HG03439 (cell line): Measurements from ENCODE around the gene PAM.

Experiments used
- ATAC-seq: cut with Tn5 transposase; IDR thresholded peaks from one replicate; pipeline ENCODE4 v1.9.1; 2021; ENCODE audit warnings: mild to moderate bottlenecking, moderate library complexity; ENCODE audit not compliant: unreplicated experiment

Gene PAM

GRCh38 chr5:102856389-102856777 lies 101.3 kb downstream of the PAM start:
- ATAC-seq = no peak

DNA sequence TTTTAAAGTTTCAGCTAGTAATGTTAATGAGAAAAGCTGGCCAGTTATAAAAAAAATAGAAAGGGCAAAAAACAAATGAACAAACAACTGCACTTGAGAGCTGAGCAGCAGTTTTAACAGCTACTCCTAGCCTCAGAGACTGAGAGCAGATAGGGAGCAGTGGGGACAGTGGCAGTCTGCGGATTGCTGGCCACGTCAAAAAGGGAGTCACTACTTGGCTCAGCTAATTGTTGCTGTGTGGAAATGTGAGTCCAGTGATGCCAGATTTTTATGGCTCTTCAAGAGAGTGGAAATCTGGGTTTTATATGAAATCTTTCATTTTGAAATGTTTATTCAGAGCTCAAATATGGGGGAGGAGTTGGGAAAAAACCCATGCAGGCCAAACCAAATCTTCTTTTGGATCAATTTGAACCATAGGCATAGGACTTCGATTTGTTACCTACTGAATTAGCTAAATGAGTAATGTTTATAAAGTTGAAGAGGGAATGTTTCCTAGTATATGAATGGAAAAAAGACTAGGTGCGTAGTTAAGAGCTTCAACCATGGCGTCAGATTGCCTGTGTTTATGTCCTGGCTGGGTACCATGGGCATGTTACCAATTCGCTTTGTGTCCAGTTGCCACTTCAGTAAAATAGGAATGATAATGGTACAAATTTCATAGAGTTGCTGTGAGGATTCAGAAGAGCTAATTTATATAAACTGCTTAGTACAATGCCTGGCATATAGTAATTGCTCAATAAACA lies 102.1 kb downstream of the PAM start:
- no peak for ATAC-seq

- ATAC-seq = no peak
Measured at GRCh38 chr5:102858221-102858620, 103.1 kb downstream of the PAM start.

- ATAC-seq = no peak
Measured at GRCh38 chr5:102858808-102859207, 103.7 kb downstream of the PAM start.

GRCh38 chr5:102860035-102860434 lies 104.9 kb downstream of the PAM start:
- ATAC-seq = no peak

GRCh38 chr5:102863058-102863457 lies 108.0 kb downstream of the PAM start:
- ATAC-seq = no peak

- no peak for ATAC-seq
Measured at GRCh38 chr5:102863764-102864560, 108.9 kb downstream of the PAM start.

GRCh38 chr5:102865171-102865509 lies 110.0 kb downstream of the PAM start:
- ATAC-seq = no peak

DNA sequence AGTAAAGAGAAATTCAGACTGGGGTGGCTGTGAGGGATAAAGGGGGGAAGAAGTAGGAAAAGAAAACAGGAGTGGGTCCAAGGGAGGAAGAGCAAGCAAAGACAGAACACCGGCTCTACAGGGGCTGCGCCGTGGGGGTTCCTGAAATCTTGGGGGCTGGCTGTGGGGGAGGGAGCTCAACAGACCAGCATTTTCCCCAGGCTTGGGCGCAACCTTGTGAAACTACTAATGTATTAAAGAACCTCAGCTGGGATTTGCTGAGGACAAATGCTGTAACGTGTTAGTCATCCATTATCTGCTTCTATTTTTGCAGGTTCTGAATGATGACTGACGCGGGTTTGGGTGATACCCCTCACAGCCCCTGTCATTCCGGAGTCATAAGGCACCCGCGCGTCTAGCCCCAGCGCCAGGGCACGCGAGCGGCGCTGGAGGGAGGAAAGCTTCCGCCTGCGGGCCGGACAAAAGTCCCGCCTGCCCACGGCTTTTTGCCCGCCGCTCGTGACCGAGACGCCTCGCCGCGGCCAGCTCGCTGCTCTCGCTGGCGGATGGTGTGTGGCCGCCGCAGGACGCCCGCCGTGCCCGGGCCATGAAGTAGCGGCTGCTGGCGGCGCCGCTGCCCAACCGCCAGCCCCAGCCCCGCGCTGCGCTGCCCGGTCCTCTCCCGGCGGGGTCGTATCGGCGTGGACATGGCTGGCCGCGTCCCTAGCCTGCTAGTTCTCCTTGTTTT lies 110.6 kb downstream of the PAM start:
- peak; percentile 72 for ATAC-seq

- ATAC-seq = no peak
Measured at GRCh38 chr5:102866237-102866600, 111.1 kb downstream of the PAM start.

DNA sequence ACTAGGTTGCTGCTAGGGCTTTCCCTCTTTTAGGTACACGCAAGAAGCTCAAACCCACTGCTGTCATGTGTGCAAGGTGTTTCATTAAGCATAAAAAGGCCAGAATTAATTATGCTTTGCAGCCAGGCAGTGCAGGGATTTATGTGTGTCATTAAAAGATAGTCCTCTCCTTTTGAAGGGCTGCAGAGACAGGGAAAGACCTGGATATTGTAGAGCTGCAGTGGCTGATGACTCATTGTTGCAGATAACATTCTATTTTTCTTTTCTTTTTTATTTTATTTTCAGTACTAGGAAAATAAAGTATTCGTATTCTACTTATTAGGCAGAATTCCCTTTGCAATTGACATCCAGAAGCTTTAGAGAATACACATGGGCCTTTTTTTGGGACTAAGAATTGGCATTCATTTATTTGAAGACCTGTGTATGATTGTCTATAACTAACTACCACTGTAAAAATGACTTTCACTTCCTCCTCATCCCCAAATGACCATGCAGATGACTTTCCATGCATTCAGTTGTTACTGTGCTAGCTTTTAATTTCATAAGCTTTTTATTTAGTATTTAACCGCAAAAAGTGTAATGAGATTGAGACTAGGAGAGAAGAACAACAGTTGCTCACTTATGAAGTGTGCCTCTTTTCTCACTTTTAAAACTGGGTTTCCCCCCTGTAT lies 113.0 kb downstream of the PAM start:
- ATAC-seq = no peak

- no peak for ATAC-seq
Measured at GRCh38 chr5:102869230-102869629, 114.1 kb downstream of the PAM start.

- no peak for ATAC-seq
Measured at GRCh38 chr5:102873379-102873932, 118.4 kb downstream of the PAM start.

GRCh38 chr5:102874054-102874453 lies 118.9 kb downstream of the PAM start:
- no peak for ATAC-seq

DNA sequence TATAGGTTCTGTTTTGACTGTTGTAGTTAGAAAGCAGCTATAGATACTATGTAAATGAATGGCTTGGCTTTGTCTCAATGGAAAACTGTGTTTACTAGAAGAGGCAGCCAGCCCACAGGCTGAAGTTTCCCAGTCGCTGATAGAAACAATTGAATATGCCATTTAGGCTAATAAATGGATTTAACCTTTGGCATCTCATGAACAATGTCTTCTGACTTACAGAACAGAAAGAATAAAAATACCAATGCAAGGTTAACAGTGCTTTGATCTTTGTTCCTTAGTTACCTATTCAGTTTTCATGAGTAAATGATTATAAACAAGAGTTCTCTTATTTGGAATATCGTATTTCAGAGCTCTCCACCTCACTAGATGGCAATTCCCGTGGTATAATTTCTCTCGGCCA lies 120.6 kb downstream of the PAM start:
- no peak for ATAC-seq

- no peak for ATAC-seq
Measured at GRCh38 chr5:102876610-102877009, 121.5 kb downstream of the PAM start.

- no peak for ATAC-seq
Measured at GRCh38 chr5:102879741-102880140, 124.6 kb downstream of the PAM start.

DNA sequence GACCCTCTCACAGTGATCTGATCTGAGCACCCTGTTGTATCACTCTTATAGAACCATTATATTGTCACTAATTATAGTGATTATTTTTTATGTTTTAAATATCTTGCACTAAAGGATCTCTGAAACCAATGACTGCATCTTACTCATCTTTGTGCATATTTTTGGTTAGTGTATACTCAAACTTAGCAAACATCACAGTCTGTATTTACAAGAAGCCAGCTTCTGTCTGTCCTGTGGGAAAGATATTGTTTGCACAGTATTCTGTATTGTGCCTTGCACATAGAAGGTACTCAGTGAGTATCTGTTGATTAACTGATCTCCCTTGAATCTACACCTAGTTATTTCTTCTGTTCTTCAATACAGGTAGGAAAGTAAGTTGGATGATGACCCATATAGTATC lies 131.5 kb downstream of the PAM start:
- no peak for ATAC-seq

DNA sequence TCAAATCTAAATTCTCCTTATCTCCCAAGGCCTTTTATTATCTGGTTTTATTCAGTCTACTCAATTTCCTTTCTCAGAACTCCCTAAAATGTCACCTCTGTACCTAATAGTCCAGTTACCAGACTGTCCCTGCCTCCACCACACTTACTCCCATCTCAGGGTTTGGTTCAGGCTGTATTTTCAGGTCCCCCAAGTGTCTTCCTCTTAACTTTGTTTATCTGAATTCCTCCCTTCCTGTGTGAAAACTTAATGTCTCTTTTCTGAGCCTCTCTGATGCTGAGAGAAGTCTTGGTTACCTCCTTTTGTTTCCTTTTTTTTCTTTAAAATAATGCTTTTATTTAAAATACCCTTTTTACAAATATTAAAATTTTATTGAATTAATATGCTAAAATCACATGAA lies 133.4 kb downstream of the PAM start:
- no peak for ATAC-seq

DNA sequence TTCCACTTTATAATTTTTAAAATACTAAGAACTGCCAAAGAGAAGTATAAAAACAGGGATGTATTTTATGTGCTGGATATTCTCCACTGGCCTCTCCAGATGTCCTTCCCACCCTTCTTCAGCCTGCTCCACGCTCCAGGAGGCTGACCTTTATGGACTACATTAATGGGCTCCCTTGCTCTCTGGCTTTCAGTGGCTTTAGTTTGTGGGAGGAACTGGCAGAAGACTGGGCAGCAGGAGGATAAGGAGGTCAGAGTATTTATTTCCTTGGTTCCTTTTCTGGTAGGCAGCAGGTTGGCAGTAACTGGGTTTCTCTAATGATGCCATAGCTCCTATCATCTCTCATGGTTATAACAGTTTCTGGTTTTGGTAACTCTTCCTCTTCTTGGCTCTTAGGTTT lies 133.9 kb downstream of the PAM start:
- no peak for ATAC-seq

- ATAC-seq = no peak
Measured at GRCh38 chr5:102890133-102890532, 135.0 kb downstream of the PAM start.
